Stomach (tissue), 9 donors: ENCODE data around the gene PSD4. TPM values are rescaled to one million over a fixed set of nuclear protein-coding genes. Genes with fewer than 3 reads are reported as not detected.

Experiments used
- DNase-seq, 2 donors: peaks; one replicate each; pipeline versions ENCODE4 v3.0.0 to v3.0.0-alpha.2; 2013 to 2019
- H3K27ac ChIP-seq, 5 donors: fragments of 200-600 bp in 4 of 5; sonication (generic) in 4 of 5; one replicate each; pipeline ENCODE4 v1.5.1; 2013 to 2019; ENCODE audit warnings: mild to moderate bottlenecking in 1 of 5, moderate library complexity in 1 of 5
- H3K27me3 ChIP-seq, 3 donors: fragments of 200-600 bp; sonication (generic); one replicate each; pipeline ENCODE4 v1.5.1; 2017 to 2019; ENCODE audit warnings: mixed run types in 1 of 3
- H3K36me3 ChIP-seq, 4 donors: fragments of 200-600 bp; sonication (generic); 1 replicate in 3 of 4; 2 replicates in 1 of 4; pipeline ENCODE4 v1.5.1; 2016 to 2019
- H3K4me1 ChIP-seq, 4 donors: fragments of 200-600 bp; sonication (generic); one replicate each; pipeline ENCODE4 v1.5.1; 2016 to 2019
- H3K4me3 ChIP-seq, 4 donors: fragments of 200-600 bp; sonication (generic) in 3 of 4; one replicate each; pipeline ENCODE4 v1.5.1; 2016 to 2019; ENCODE audit warnings: mild to moderate bottlenecking in 1 of 4
- H3K9me3 ChIP-seq, 4 donors: fragments of 200-600 bp; sonication (generic); one replicate each; pipeline ENCODE4 v1.5.1; 2016 to 2019
- CTCF ChIP-seq, 7 experiments: fragments of 450-650 bp in 4 of 7; fragments of 200-600 bp in 3 of 7; sonication (generic) in 3 of 7; IDR thresholded peaks; one replicate each; pipeline ENCODE4 v1.5.1; 2016 to 2019; ENCODE audit warnings: antibody characterized with exemption in 7 of 7, control low read depth in 2 of 7, mild to moderate bottlenecking in 1 of 7
- EP300 ChIP-seq: sonication (generic); formaldehyde crosslinking; IDR thresholded peaks from one replicate; pipeline ENCODE4 v1.6.1; 2017; ENCODE audit warnings: antibody characterized with exemption
- POLR2A ChIP-seq, 4 donors: fragments of 450-650 bp; IDR thresholded peaks; one replicate each; pipeline ENCODE4 v1.6.1; 2016; ENCODE audit warnings: antibody characterized with exemption in 4 of 4, control low read depth in 2 of 4, mild to moderate bottlenecking in 1 of 4, moderate library complexity in 1 of 4
- POLR2AphosphoS5 ChIP-seq, 3 donors: sonication (generic); formaldehyde crosslinking; IDR thresholded peaks; one replicate each; pipeline ENCODE4 v1.6.1; 2016; ENCODE audit warnings: antibody characterized with exemption in 3 of 3
- WGBS, 5 donors: extraction: QIAGEN DNeasy Blood & Tissue Kit in 3 of 5; methylation state at CpG; one replicate each; pipeline versions ENCODE4 v1.1.5 to v1.1.7; 2013 to 2018; 5-methylcytosine and 5-hydroxymethylcytosine counted together
- intact Hi-C: fragments of 100-400 bp; cut with DNase I; formaldehyde crosslinking; loops from one replicate; pipeline ENCODE4 v1.15.1; 2023; ENCODE audit warnings: low total_unique reads
- polyA plus RNA-seq, 3 donors: library from polyadenylated mRNA; stranded (reverse); fragments of 200-250 nt; gene quantifications; one replicate each; pipeline ENCODE4 v1.2.3, GENCODE V29; 2013
- total RNA-seq, 5 donors: library from RNA; depleted of rRNA; stranded (reverse); fragments of >200 nt; gene quantifications; one replicate each; pipeline versions ENCODE4 v1.1.0 to v1.2.3, GENCODE V29; 2014 to 2016
- donor health status: healthy with polysubstance abuse.
- donor health status: Bipolar disorder and iron deficiency.
- donor health status: healthy.

The PSD4 gene
- total and polyA plus RNA-seq, 8 donors = 19.9 to 146 (median 36.4) TPM

- H3K9me3 ChIP-seq = no peaks in the 10 kb centered on the region
- H3K27me3 ChIP-seq = peaks cover 0 to 7% (median 0%) of the 10 kb centered on the region in 3 donors
- peaks cover 30 to 49% (median 47%) of the 10 kb centered on the region in 4 donors for H3K4me1 ChIP-seq
- no peaks in the 10 kb centered on the region for H3K36me3 ChIP-seq
- intact Hi-C loops = no loop called here
- H3K27ac ChIP-seq = no peak overlapping the region
- DNase-seq = no peak
- TF ChIP-seq POLR2AphosphoS5 (IDR thresholded peaks at IDR 0.05) = no peak
- no peak for TF ChIP-seq POLR2A (IDR thresholded peaks at IDR 0.05)
- TF ChIP-seq EP300 = no peak
- TF ChIP-seq CTCF (IDR thresholded peaks at IDR 0.05) = no peak
- no peak overlapping the region for H3K4me3 ChIP-seq
These were observed 10.9 kb upstream of the PSD4 start for GRCh38 chr2:113162869-113163268.

GRCh38 chr2:113164215-113164929 lies 9.4 kb upstream of the PSD4 start:
- peak overlapping the region in 3 of 5 donors; percentile 0 to 20 (median 15) for H3K27ac ChIP-seq
- H3K4me1 ChIP-seq = peaks cover 24 to 37% (median 35%) of the 10 kb centered on the region in 4 donors
- no peaks in the 10 kb centered on the region for H3K36me3 ChIP-seq
- H3K4me3 ChIP-seq = no peak overlapping the region
- intact Hi-C loops = no loop called here
- peak in 1 of 2 donors; percentile 13 for DNase-seq
- no peak for TF ChIP-seq EP300
- TF ChIP-seq POLR2A (IDR thresholded peaks at IDR 0.05) = no peak
- TF ChIP-seq CTCF (IDR thresholded peaks at IDR 0.05) = no peak
- TF ChIP-seq POLR2AphosphoS5 (IDR thresholded peaks at IDR 0.05) = no peak
- H3K27me3 ChIP-seq = no peaks in the 10 kb centered on the region
- WGBS, 5 donors = 68 to 71% (median 70%) methylated on average over 11 of the region's 11 CpGs
- H3K9me3 ChIP-seq = no peaks in the 10 kb centered on the region

- peak in 1 of 2 donors; percentile 36 for DNase-seq
- no peaks in the 10 kb centered on the region for H3K27me3 ChIP-seq
- H3K9me3 ChIP-seq = no peaks in the 10 kb centered on the region
- H3K4me1 ChIP-seq = peaks cover 24 to 33% (median 31%) of the 10 kb centered on the region in 4 donors
- H3K4me3 ChIP-seq = no peak overlapping the region
- no peak for TF ChIP-seq EP300
- TF ChIP-seq POLR2AphosphoS5 (IDR thresholded peaks at IDR 0.05) = peak in 1 of 3 donors; percentile 24
- TF ChIP-seq CTCF (IDR thresholded peaks at IDR 0.05) = no peak
- no peak for TF ChIP-seq POLR2A (IDR thresholded peaks at IDR 0.05)
- no peaks in the 10 kb centered on the region for H3K36me3 ChIP-seq
- intact Hi-C loops = no loop called here
- 63 to 78% (median 72%) methylated on average over 10 of the region's 10 CpGs for WGBS, 5 donors
- peak overlapping the region in 4 of 5 donors; percentile 0 to 29 (median 19) for H3K27ac ChIP-seq
These were observed 8.7 kb upstream of the PSD4 start for GRCh38 chr2:113164930-113165585.

- no peaks in the 10 kb centered on the region for H3K27me3 ChIP-seq
- H3K9me3 ChIP-seq = no peaks in the 10 kb centered on the region
- H3K36me3 ChIP-seq = no peaks in the 10 kb centered on the region
- H3K4me1 ChIP-seq = peaks cover 24 to 33% (median 31%) of the 10 kb centered on the region in 4 donors
- no peak for DNase-seq
- intact Hi-C loops = no loop called here
- WGBS, 5 donors = 95 to 98% (median 96%) methylated on average over 7 of the region's 7 CpGs
- TF ChIP-seq POLR2AphosphoS5 (IDR thresholded peaks at IDR 0.05) (no peak), EP300 (no peak), CTCF (IDR thresholded peaks at IDR 0.05) (no peak), POLR2A (IDR thresholded peaks at IDR 0.05) (no peak)
- peak overlapping the region in 4 of 5 donors; percentile 20 to 81 (median 74) for H3K27ac ChIP-seq
- no peak overlapping the region for H3K4me3 ChIP-seq
These were observed 7.6 kb upstream of the PSD4 start for GRCh38 chr2:113166187-113166645.
